BE2C (cell line): ENCODE data around the gene FOXS1.

Experiments
- DNase-seq: peaks from one replicate; pipeline ENCODE4 v3.0.0-alpha.2; 2020
- H3K27me3 ChIP-seq: fragments of 250-450 bp; sonication (Bioruptor Pico); 2 replicates; pipeline ENCODE4 v1.5.1; 2020; ENCODE audit warnings: mild to moderate bottlenecking
- H3K36me3 ChIP-seq: fragments of 250-450 bp; sonication (Bioruptor Pico); 2 replicates; pipeline ENCODE4 v1.5.1; 2020; ENCODE audit warnings: mild to moderate bottlenecking
- H3K4me1 ChIP-seq: fragments of 250-450 bp; sonication (Bioruptor Pico); 2 replicates; pipeline ENCODE4 v1.5.1; 2020
- H3K4me3 ChIP-seq: 2 replicates; pipeline ENCODE4 v1.5.1; 2011; ENCODE audit warnings: low read depth, low read length
- H3K9me3 ChIP-seq: fragments of 250-450 bp; sonication (Bioruptor Pico); 2 replicates; pipeline ENCODE4 v1.5.1; 2020
- CTCF ChIP-seq: IDR thresholded peaks from 2 replicates; pipeline ENCODE4 v1.5.1; 2012; ENCODE audit warnings: mild to moderate bottlenecking, low read depth, low read length

The FOXS1 gene

GRCh38 chr20:31813611-31814010 is 31.8 kb downstream of the FOXS1 start:
- Histone ChIP-seq H3K36me3 (0 out of 2 replicates have a peak, but pooled peaks cover 3% of the 10 kb centered on the region), H3K4me3 (no peak overlapping the region)
- no peak for TF ChIP-seq CTCF

GRCh38 chr20:31811796-31812728 is 33.3 kb downstream of the FOXS1 start:
- H3K4me3 ChIP-seq, result no peak overlapping the region
- no peaks in the 10 kb centered on the region for H3K9me3 ChIP-seq
- no peak for TF ChIP-seq CTCF
- DNase-seq, result no peak
- H3K36me3 ChIP-seq, result peaks cover 3% of the 10 kb centered on the region; the same call in 1 of the 2 replicates
- H3K27me3 ChIP-seq, result no peaks in the 10 kb centered on the region
- H3K4me1 ChIP-seq, result peaks cover 8% of the 10 kb centered on the region

More at GRCh38 chr20:31813611-31814010, 31.8 kb downstream of the FOXS1 start:
- DNase-seq, result no peak
- no peaks in the 10 kb centered on the region for H3K27me3 ChIP-seq
- no peaks in the 10 kb centered on the region for H3K9me3 ChIP-seq
- peaks cover 8% of the 10 kb centered on the region for H3K4me1 ChIP-seq

- Histone ChIP-seq H3K4me3 (no peak overlapping the region), H3K9me3 (no peaks in the 10 kb centered on the region), H3K4me1 (peaks cover 8% of the 10 kb centered on the region), H3K27me3 (no peaks in the 10 kb centered on the region), H3K36me3 (peaks cover 12% of the 10 kb centered on the region)
- no peak for TF ChIP-seq CTCF
- DNase-seq, result no peak
Observed at GRCh38 chr20:31811198-31811597, 34.2 kb downstream of the FOXS1 start.

- Histone ChIP-seq H3K36me3 (peaks cover 20% of the 10 kb centered on the region), H3K4me3 (no peak overlapping the region), H3K27me3 (no peaks in the 10 kb centered on the region), H3K4me1 (no peaks in the 10 kb centered on the region), H3K9me3 (no peaks in the 10 kb centered on the region)
- TF ChIP-seq CTCF, result no peak
- no peak for DNase-seq
Observed at GRCh38 chr20:31809661-31810060, 35.7 kb downstream of the FOXS1 start.

- Histone ChIP-seq H3K4me3 (no peak overlapping the region), H3K4me1 (peaks cover 3% of the 10 kb centered on the region; the same call in 1 of the 2 replicates), H3K27me3 (no peaks in the 10 kb centered on the region), H3K36me3 (peaks cover 28% of the 10 kb centered on the region), H3K9me3 (no peaks in the 10 kb centered on the region)
- DNase-seq, result no peak
- no peak for TF ChIP-seq CTCF
Observed at GRCh38 chr20:31808481-31808880, 36.9 kb downstream of the FOXS1 start.

- Histone ChIP-seq H3K36me3 (peaks cover 45% of the 10 kb centered on the region), H3K4me1 (peaks cover 3% of the 10 kb centered on the region; the same call in 1 of the 2 replicates), H3K4me3 (no peak overlapping the region), H3K9me3 (no peaks in the 10 kb centered on the region), H3K27me3 (no peaks in the 10 kb centered on the region)
- DNase-seq, result no peak
- no peak for TF ChIP-seq CTCF
Observed at GRCh38 chr20:31806564-31807355, 38.6 kb downstream of the FOXS1 start.
